ENCODE results near the gene STAC2. TPM values are rescaled to one million over a fixed set of nuclear protein-coding genes. Genes with fewer than 3 reads are reported as not detected.

STAC2 gene
- total RNA-seq, 4 donors from 2014 or later, result 0.20 to 0.30 TPM; not detected in 2

DNA sequence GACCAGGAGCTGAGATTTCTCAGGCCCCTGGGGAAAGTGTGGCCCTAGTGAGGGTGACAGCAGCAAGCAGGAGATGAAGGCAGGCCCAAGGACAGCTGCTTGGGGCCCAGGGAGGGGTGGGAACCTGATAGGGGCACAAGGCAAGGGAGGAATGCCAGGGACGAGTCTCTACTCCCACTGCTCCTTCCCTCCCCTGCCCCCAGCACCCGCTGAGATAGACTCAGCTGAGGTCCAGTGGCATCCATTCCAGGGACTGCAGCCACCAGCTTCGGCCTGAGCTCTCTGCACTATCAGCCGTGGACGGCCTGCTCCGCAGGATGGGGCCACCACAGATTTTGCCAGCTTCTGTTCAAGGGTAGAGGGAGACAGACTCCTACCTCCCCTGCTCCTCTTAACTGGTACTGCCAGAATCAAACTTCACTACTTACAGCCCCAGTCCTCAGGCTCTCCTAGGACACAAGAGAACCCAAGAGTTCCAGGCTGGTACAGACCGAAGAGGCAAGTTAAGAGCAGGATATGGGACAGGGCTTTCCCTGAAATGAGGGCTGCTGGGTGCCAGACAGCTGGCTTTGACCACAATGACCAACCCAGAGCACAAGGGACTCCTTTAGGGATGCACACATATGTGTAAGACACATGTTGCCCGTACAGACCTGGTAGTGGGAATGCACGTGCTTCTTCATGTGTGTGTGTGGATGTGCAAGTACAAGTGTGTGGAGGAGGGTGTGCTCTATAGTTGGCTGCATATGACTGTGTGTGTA lies 33.8 kb downstream of the STAC2 start:
- no peaks in the 10 kb centered on the region for H3K9me3 ChIP-seq
- WGBS, 2 donors, result 88 to 89% methylated on average over 9 of the region's 9 CpGs
- no peak overlapping the region for H3K27ac ChIP-seq
- TF ChIP-seq, protein P1, sequence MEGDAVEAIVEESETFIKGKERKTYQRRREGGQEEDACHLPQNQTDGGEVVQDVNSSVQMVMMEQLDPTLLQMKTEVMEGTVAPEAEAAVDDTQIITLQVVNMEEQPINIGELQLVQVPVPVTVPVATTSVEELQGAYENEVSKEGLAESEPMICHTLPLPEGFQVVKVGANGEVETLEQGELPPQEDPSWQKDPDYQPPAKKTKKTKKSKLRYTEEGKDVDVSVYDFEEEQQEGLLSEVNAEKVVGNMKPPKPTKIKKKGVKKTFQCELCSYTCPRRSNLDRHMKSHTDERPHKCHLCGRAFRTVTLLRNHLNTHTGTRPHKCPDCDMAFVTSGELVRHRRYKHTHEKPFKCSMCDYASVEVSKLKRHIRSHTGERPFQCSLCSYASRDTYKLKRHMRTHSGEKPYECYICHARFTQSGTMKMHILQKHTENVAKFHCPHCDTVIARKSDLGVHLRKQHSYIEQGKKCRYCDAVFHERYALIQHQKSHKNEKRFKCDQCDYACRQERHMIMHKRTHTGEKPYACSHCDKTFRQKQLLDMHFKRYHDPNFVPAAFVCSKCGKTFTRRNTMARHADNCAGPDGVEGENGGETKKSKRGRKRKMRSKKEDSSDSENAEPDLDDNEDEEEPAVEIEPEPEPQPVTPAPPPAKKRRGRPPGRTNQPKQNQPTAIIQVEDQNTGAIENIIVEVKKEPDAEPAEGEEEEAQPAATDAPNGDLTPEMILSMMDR (IDR thresholded peaks at IDR 0.05), result no peak
- TF ChIP-seq EP300 (IDR thresholded peaks at IDR 0.05), result no peak
- TF ChIP-seq POLR2A (IDR thresholded peaks at IDR 0.05), result no peak
- peaks cover 0 to 27% (median 19%) of the 10 kb centered on the region in 4 donors for H3K4me1 ChIP-seq
- no peaks in the 10 kb centered on the region for H3K27me3 ChIP-seq
- peaks cover 0 to 71% (median 2%) of the 10 kb centered on the region in 3 donors for H3K36me3 ChIP-seq
- no peak overlapping the region for H3K4me3 ChIP-seq
- DNase-seq (ENCODE audit: low spot score in 2 of 2), result no peak

DNA sequence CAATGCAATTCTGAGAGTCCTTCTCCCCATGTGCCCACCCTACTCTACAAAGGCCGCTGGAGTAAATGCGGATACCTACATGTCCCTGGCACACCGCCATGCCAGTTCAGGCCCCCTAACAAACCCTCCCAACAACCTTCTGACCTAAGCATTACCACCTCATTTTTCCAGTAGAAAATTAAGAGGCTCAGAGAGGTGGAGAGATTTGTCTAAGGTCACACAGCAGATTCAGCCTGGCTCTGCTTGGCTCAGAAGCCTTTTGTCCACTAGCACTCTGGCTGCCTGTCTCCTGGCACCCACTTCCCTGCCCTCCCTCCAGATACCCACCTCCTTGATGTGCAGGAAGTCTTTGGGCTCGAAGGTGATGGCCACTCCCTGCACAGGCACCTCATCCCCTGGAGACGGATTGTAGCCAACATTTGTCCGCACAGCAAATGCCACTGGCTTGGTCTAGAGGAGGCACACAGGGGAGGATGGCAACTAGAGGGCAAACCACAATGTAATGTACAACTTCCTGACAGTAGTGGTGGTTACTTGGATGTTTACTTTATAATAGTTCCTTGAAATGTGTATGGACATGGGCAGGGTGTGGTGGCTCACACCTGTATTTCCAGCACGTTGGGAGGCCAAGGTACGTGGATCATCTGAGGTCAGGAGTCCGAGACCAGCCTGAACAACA lies 38.5 kb downstream of the STAC2 start:
- Histone ChIP-seq H3K4me3 (no peak overlapping the region), H3K9me3 (no peaks in the 10 kb centered on the region), H3K27ac (no peak overlapping the region), H3K4me1 (no peaks in the 10 kb centered on the region), H3K36me3 (peaks cover 0 to 100% (median 2%) of the 10 kb centered on the region in 3 donors), H3K27me3 (no peaks in the 10 kb centered on the region)
- TF ChIP-seq, protein P1 (IDR thresholded peaks at IDR 0.05), result no peak
- TF ChIP-seq EP300 (IDR thresholded peaks at IDR 0.05), result no peak
- TF ChIP-seq POLR2A (IDR thresholded peaks at IDR 0.05), result no peak
- 92 to 96% methylated on average over 9 of the region's 9 CpGs for WGBS, 2 donors
- no peak for DNase-seq (ENCODE audit: low spot score in 2 of 2)

DNA sequence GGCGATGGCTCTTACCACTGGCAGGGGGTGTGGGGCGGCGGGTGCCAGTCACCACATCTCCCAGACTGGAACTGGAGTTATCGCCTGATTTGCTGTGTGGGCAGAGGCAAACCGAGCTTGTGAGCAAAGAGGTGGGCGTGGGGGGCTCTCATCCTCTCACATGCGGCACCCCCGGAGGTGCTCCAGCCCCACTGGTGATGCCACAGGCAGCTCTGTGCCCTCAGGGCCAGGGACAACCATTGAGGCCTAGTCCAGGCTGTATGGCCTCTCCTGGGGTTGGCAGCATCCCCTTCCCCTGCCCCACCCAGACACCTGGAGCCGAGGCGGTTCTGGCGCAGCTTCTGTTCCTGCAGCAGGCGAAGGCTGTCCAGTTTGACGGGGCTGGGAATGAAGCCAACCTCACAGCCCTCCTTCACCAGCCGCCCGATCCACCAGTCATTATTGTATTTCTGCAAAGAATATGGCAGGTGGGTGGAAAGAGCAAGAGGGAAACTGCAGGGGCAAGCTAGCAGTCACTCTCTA lies 39.2 kb downstream of the STAC2 start:
- peaks cover 0 to 100% (median 2%) of the 10 kb centered on the region in 3 donors for H3K36me3 ChIP-seq
- H3K27ac ChIP-seq, result no peak overlapping the region
- no peaks in the 10 kb centered on the region for H3K4me1 ChIP-seq
- no peaks in the 10 kb centered on the region for H3K27me3 ChIP-seq
- no peaks in the 10 kb centered on the region for H3K9me3 ChIP-seq
- 93 to 94% methylated on average over 12 to 15 of the region's 15 CpGs for WGBS, 2 donors
- TF ChIP-seq POLR2A (IDR thresholded peaks at IDR 0.05), result no peak
- TF ChIP-seq, protein P1 (IDR thresholded peaks at IDR 0.05), result no peak
- TF ChIP-seq EP300 (IDR thresholded peaks at IDR 0.05), result no peak
- no peak for DNase-seq (ENCODE audit: low spot score in 2 of 2)
- H3K4me3 ChIP-seq, result no peak overlapping the region

DNA sequence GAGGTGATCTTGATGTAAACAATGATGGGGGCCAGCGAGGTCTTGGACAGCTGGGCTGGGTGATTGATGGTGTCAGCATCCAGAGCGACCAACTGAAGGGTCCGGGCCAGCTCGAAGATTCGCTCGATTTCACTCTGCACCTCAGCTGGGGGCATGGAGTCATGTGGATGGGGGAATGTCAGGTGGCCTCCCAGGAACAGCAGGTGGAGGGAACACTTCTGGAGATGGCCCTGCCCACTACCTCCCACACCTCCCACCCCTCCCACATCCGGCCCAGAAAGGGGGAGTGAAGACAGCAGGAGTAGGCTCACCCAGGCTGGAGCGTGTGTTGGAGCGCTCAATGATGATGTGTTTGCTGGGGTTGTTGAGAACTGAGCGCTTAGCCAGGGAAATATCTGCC lies 42.0 kb downstream of the STAC2 start:
- Histone ChIP-seq H3K27me3 (no peaks in the 10 kb centered on the region), H3K9me3 (no peaks in the 10 kb centered on the region), H3K4me3 (no peak overlapping the region), H3K27ac (no peak overlapping the region), H3K36me3 (peaks cover 0 to 96% (median 2%) of the 10 kb centered on the region in 3 donors), H3K4me1 (no peaks in the 10 kb centered on the region)
- 88 to 89% methylated on average over 10 of the region's 10 CpGs for WGBS, 2 donors
- no peak for TF ChIP-seq EP300 (IDR thresholded peaks at IDR 0.05)
- TF ChIP-seq, protein P1 (IDR thresholded peaks at IDR 0.05), result no peak
- no peak for TF ChIP-seq POLR2A (IDR thresholded peaks at IDR 0.05)
- no peak for DNase-seq (ENCODE audit: low spot score in 2 of 2)

DNA sequence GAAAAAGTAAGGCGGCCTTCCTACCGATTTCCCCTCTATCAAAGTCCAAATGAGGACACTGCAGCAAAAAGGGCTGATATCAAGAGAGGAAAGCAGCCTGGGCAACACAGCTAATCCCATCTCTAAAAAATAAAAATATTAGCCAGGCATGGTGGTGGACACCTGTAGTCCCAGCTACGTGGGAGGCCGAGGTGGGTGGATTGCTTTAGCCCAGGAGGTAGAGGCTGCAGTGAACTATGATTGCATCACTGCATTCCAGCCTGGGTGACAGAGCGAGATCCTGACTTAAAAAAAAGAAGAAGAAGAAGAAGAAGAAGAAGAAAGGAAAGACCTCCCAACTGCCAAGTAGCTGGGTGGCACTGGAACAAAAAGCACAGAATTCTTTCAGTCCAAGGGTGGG lies 42.7 kb downstream of the STAC2 start:
- DNase-seq (ENCODE audit: low spot score in 2 of 2), result no peak
- Histone ChIP-seq H3K36me3 (peaks cover 0 to 89% (median 0%) of the 10 kb centered on the region in 3 donors), H3K27me3 (no peaks in the 10 kb centered on the region), H3K4me1 (no peaks in the 10 kb centered on the region), H3K4me3 (no peak overlapping the region), H3K27ac (no peak overlapping the region), H3K9me3 (no peaks in the 10 kb centered on the region)
- 93 to 94% methylated on average over 5 of the region's 5 CpGs for WGBS, 2 donors
- TF ChIP-seq EP300 (IDR thresholded peaks at IDR 0.05) (no peak), POLR2A (IDR thresholded peaks at IDR 0.05) (no peak)
- TF ChIP-seq, protein P1 (IDR thresholded peaks at IDR 0.05), result no peak
